ENCODE data around the gene BASP1.
"Not testable (repeated sequence)": the region's sequence is repeated elsewhere in the genome, so short reads cannot be mapped to it uniquely, and the experiment has no call there.

The BASP1 gene

DNA sequence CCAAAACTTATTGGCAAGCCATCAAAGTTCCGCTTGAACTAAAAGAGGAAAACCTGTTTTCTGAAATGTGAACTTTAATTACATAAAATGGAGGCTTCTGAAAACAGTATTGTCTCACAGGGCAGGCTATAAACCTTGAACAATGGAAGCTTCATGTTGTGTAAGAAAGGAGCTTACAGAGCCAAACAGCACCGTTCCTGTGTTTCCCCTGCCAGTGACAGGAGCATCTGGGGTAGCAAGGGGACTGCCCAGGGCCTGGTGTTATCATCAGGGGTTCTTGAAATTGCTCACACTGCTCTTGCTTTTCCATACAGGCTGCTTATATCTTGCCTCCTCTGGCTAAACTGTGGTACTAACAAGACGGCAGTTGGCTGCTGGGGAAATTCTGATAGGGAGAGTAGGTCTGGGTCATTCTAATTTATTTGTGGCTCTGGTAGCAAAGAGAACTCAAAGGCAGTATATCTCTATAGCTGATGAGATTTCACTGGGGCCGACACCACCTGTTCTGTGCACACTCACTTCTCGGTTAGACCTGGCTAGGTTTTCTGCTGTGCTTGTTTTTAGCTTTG is 40.4 kb downstream of the BASP1 start:
- no peak for DNase-seq

- DNase-seq = peak; percentile 69
These were observed 41.0 kb downstream of the BASP1 start for GRCh38 chr5:17258431-17258830.

DNA sequence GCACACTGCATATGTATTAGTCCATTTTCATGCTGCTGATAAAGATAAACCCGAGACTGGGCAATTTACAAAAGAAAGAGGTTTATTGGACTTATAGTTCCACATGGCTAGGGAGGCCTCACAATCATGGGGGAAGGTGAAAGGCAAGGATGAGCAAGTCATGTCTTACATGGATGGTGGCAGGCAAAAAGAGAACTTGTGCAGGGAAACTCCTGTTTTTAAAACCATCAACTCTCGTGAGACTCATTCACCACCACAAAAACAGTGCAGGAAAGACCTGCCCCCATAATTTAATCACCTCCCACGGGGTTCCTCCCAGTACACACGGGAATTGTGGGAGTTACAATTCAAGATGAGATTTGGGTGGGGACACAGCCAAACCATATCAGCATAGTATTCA is 41.6 kb downstream of the BASP1 start:
- DNase-seq = not testable (repeated sequence)

DNA sequence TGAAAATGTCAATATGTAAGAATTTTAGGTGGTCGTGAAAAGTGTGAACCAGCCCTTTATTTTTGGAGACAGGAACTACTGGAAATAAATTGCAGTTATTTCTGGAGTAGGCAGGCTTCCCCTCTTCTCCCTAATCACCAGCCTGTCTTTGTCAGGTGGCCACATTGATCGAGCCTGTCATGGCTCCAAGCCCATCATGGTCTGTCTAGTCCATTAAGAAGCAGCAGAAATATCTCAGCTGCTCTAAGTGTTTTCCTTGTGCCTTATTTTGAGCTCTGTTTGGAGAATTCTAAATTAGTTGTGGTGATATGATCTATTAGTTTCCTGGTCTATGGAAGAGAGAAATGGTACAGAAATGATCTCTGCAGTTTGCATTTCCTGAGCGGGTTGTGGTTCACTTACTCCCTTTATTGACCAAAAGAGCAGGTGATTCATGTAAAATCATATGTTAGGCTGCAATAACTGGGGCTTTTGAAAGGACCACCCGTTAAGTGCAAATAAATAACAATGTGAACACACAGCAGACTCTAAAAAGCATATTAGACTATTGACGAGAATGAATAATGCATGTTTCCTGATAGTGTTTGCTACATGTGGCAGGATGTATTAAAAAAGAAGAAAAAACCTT is 42.3 kb downstream of the BASP1 start:
- no peak for DNase-seq

DNA sequence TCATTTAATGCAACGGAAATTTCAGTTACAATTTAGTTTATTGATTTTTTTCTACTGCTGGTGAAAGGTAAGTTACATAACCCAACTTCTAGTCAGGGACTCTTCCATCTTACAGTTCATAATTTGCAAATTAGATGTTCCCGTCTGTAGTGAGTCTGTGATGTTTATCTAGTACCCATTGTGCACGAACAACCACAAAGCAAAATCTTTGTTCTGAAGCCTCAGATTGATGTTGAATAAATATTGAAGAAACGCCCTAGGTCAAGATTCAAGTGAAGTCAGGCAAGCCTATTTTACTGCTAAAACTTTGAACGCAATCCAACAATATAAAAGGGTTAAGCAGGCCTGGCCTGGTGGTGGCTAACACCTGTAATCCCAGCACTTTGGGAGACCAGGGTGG is 43.1 kb downstream of the BASP1 start:
- DNase-seq = no peak

- DNase-seq = no peak
These were observed 43.6 kb downstream of the BASP1 start for GRCh38 chr5:17261075-17261474.

- DNase-seq = no peak
These were observed 47.6 kb downstream of the BASP1 start for GRCh38 chr5:17265041-17265440.

DNA sequence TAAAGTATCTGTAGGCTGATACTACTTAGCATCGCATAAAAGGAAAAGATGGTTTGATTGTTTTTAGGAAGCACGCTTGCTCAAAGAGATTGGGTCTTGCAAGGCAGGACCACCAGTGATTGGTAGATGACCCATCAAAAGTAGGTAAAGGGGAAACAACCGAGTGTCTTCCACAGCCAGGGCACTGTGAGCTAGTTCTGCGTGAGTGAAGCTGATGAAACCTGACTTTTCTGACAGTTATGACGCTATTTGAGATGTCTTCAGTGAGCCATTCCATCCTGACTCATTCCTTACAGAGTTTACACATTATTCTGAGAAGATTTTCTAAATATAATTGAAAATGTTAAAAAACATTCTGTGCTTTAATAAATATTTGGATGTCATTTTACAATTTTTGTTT is 49.7 kb downstream of the BASP1 start:
- DNase-seq = no peak

DNA sequence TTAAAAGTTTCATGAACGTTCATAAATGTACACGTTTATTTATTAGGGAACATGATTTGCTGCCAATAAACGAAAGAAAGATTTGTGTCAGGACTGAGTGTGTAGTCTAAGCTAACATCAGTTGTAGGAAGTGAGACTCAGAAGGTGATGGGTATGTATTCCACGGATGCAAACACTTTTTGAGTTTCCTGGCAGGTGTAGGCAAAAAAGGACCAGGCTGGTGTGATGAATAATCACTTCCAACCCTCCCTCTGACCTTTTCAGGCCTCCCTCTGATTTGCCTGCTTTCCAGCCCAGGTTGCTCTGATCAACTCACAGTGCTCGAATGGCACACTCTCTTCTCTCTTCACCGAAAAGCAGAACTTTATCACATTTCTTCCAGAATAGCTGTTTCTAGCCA is 51.8 kb downstream of the BASP1 start:
- no peak for DNase-seq

DNA sequence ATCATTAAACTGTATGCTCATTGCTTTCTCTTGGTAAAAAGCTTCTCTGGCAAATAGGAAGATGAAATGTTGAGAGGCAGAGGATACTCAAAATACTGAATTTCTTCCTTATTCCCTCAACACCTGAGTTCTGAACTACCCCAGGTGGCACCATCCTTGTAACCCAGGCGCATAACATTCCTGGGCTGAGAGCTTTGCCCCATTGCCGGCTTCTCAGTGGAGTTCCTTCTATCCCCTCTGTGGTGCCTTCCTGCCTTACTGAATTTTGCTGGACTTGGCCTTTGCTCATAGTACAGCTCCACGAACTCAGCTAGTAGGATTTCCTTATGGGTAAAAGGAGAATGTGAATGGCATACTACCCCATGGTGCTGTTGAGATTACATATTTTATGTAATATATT is 54.7 kb downstream of the BASP1 start:
- no peak for DNase-seq

DNA sequence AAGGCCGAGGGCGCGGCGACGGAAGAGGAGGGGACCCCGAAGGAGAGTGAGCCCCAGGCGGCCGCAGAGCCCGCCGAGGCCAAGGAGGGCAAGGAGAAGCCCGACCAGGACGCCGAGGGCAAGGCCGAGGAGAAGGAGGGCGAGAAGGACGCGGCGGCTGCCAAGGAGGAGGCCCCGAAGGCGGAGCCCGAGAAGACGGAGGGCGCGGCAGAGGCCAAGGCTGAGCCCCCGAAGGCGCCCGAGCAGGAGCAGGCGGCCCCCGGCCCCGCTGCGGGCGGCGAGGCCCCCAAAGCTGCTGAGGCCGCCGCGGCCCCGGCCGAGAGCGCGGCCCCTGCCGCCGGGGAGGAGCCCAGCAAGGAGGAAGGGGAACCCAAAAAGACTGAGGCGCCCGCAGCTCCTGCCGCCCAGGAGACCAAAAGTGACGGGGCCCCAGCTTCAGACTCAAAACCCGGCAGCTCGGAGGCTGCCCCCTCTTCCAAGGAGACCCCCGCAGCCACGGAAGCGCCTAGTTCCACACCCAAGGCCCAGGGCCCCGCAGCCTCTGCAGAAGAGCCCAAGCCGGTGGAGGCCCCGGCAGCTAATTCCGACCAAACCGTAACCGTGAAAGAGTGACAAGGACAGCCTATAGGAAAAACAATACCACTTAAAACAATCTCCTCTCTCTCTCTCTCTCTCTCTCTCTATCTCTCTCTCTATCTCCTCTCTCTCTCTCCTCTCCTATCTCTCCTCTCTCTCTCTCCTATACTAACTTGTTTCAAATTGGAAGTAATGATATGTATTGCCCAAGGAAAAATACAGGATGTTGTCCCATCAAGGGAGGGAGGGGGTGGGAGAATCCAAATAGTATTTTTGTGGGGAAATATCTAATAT is 58.1 kb downstream of the BASP1 start:
- DNase-seq = no peak

DNA sequence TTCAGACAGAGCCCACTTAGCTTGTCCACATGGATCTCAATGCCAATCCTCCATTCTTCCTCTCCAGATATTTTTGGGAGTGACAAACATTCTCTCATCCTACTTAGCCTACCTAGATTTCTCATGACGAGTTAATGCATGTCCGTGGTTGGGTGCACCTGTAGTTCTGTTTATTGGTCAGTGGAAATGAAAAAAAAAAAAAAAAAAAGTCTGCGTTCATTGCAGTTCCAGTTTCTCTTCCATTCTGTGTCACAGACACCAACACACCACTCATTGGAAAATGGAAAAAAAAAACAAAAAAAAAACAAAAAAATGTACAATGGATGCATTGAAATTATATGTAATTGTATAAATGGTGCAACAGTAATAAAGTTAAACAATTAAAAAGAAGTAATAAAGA is 59.0 kb downstream of the BASP1 start:
- no peak for DNase-seq

GRCh38 chr5:17277907-17278306 is 60.5 kb downstream of the BASP1 start:
- DNase-seq = no peak

GRCh38 chr5:17278931-17279330 is 61.5 kb downstream of the BASP1 start:
- DNase-seq = no peak

DNA sequence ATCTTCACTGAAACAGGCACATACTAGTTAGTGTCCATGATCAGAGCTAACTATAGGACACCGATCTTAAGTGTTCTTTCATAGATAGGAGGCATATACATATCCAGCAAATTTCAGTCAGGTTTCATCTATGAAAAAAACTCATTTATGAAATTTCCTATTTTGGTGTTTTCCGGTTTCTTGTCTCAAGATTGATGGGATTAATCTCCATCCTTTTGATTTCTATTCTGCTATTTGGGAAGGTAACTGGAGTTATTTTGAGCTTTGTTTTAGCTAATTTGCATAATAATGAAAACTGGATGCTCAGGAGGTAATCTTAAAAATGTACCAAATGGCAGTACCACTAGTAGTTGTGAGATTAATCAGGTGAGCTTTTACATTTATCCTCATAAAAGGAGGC is 62.1 kb downstream of the BASP1 start:
- DNase-seq = no peak

- DNase-seq = no peak
These were observed 65.1 kb downstream of the BASP1 start for GRCh38 chr5:17282283-17283120.

DNA sequence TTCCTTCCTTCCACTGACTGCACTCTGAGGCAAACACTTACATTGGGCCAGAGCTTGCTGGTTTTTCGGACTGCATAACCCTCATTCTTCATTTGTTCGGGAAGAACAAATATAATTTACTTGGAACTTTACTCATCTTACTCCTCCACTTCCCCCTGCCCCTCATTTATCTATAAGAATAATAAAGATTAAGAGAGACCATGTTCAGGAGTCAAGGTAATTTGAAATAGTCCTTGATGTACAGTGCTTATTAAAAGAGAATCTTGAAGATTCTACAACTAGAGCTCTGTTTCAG is 65.6 kb downstream of the BASP1 start:
- DNase-seq = no peak

DNA sequence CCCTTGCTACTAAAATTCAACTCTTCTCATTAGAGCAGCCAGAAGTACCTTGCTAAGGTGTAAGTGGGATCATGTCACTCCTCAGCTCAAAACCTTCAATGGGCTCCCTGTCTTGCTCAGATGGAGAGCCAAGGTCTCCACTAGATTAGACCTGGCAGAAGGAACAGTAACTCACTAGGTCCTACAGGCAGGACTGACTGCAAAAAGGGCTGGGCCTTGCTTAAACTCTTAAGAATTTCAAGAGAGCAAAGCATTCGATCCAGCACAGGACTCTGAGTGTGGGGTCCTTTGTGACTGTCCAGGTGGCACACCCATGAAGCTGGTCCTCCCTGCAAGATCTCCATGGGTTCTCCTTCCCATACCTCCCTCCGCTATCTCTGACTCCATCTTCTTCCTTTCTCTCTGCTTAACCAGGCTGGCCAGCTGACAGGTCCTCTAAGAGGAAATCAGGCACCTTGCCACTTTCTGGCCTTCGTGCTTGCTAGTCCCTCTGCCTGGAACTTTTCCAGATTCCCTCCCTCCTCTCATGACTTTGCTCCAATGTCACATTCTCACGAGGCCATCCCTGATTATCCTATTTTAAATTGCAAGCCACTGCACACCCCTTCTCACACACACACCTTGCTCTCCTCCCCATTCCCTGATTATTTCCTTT is 70.2 kb downstream of the BASP1 start:
- no peak for DNase-seq

GRCh38 chr5:17288570-17288969 is 71.1 kb downstream of the BASP1 start:
- no peak for DNase-seq

DNA sequence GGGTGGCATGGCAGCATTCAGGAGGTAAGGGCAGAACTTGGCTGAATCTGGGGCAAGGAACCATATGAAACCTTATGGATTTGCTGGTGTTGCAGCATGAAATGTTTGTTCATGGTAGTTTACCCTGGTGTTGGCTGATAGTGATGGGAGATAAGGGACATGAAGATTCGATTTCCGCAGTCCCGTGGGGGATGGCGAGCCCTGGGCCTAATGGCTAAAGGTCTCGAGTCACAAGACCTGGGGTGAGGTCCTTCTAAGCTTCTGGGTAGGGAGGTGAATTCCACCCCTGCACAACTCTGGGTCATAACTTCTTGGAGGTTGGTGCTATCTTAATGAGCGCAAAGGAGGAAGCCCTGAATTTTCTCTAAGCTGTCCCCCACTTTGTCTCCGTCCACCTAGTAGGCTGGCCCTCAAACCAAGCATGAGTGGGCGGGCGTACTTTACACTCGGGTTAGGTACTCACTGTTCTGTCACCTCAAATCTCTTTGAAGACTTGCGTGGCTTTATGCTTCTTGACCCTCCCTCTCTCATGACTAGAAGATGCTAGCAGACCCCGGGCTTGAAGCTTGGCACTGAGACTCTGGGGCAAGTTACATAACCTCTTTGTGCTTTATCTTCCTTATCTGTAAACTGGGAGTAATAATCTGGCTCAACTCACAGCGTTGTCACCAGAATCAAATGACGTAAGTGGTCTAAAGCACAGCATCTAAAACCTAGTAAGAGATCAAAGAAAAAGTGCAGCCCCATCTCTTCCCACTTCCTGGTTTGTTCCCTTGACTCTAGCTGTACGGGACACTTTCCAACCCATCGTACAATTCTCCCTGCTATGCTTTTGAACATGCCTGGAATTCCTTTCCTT is 72.5 kb downstream of the BASP1 start:
- DNase-seq = peak; percentile 69

GRCh38 chr5:17290540-17290974 is 73.1 kb downstream of the BASP1 start:
- DNase-seq = no peak

DNA sequence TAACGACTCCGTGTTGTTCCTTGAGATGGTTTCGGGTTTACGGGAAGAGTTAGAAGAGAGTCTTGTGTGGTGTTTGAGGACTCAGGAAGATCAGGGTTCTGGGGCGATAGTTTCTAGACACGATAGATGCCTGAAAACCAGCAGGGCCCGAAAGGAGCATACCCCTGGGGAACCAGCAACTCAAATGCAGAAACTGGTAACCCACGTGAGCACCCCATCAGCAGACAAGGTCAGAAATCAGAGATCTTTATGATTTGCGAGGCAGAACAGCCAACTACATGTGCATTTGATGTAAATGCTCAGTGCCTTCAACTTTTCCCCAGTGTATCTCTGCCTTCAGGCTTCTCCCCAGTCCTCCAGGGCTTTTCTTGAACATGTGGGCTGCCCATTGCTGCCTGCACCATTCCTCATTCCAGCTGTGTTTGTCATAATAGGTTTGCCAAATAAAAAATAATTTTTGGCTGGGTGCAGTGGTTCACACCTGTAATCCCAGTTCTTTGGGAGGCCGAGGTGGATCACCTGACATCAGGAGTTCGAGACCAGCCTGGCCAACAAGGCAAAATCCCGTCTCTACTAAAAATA is 75.1 kb downstream of the BASP1 start:
- DNase-seq = no peak
